HG03558 (cell line): ENCODE measurements around the gene RNF19B.
"Not testable (repeated sequence)": the region's sequence is repeated elsewhere in the genome, so short reads cannot be mapped to it uniquely, and the experiment has no call there.

Experiments used
- ATAC-seq: cut with Tn5 transposase; IDR thresholded peaks from one replicate; pipeline ENCODE4 v1.9.1; 2021; ENCODE audit warnings: moderate number of reproducible peaks; ENCODE audit not compliant: unreplicated experiment; ENCODE audit errors: extremely low read depth

Gene RNF19B

DNA sequence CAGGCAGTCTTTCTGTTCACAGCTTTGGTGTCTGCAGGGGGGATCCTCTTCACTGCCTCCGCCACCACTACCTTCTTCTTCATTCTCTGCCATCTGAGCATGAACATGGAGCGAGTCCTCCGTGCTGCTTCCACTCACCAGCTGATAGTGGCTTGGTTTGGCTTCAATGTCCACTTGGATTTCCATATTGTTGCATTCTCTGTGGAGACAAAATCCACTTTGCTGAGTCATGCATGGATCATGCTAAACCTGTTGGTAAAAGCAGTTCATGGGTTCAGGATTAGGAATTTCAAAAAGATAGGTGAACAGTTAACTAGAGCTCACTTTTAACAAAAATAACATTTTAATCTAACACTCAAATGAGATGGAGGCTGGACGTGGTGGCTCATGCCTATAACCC, 27.5 kb downstream of the RNF19B start:
- ATAC-seq = no peak

DNA sequence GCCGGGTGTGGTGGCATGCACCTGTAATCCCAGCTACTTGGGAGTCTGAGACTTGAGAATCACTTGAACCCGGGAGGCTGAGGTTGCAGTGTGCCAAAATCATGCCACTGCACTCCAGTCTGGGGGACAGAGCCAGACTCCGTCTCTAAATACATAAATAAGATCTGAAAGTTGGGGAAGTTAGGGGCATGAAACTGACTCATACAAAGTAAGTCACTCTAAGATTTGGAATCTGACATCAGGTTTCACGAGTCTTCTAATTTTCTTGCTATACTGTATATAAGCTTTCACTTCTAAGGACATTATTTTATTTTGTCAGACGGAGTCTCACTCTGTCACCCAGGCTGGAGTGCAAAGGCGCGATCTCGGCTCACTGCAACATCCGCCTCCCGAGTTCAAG, 30.1 kb downstream of the RNF19B start:
- ATAC-seq = no peak

DNA sequence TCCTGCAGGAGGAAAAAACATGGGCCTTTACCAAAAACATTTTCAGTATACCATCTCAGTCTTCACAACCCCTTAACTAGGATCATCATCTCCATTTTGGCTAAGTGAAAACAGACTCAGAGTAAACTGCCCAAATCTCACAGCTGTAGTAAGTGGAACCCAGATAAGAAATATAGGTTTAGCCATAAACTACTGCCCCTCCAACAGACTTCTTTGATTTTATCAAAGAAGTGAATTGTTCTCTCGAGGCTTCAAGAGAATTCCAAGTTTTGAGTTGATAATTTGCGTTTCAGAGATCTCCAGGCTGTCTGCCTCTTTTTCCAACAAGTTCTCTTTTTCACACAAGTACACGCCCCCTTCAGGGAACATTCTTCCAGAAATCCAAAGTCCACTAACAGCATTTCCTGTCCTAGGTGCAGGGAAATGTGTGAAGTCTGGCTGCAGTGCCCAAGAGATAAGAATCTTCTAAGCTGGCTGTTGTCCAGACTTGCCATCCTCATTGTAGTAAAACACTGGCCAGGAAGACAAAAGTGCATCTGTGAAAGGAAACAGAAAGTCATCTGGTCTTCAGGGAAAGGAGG, 30.8 kb downstream of the RNF19B start:
- ATAC-seq = no peak

DNA sequence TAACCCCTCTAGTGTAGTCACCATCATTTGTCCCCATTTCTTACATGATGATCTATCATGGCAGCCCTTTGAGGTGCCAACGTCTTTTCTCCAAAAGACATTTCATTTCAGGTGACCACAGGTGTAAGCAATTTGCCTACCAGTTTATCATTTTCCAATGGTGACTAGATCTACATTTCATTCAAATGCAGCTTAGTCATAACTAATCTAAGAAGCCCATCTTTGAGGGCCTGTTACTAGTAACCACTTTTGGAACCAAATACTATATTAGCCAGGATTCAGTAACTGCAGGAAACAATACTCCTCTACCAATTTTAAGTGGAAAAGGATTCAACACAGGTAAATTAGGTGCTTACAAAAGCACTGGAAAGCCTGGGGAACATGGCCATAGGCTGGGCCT, 32.8 kb downstream of the RNF19B start:
- ATAC-seq = no peak

DNA sequence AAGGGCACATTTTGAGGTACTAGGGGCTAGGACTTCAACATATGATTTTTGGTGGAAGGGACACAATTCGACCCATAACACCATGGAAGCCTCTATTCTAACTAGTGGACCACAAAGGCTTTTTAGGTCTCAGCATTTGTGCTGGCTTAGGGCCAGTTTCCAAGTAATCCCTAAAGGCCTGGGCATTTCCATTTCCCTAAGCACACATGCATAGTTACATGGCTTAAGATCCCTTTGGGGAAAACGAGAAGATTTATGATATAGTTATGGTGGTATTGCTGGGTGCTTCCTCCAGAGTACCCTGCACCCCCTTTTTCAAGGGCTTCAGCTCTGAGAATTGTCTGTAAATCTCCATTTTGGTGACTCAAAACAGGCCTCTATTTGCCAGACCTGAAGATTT, 35.2 kb downstream of the RNF19B start:
- no peak for ATAC-seq

DNA sequence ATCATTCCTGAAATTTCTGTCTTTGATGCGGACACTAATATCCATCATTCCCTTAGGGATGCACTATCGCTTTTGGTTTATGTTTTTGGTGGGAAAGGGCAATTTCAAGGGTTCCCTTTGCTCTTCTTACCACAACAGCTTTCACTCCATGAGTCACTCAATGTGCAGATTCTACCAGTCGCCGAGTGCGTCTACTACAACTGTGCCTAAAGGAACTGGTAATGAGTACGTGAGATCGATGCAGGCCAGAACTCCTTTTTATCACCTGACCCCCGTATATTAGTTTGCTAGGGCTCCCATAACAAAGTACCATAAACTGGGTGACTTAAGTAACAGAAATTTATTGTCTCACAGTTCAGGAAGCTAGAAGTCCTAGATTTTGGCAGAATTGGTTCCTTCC, 35.9 kb downstream of the RNF19B start:
- ATAC-seq = no peak

DNA sequence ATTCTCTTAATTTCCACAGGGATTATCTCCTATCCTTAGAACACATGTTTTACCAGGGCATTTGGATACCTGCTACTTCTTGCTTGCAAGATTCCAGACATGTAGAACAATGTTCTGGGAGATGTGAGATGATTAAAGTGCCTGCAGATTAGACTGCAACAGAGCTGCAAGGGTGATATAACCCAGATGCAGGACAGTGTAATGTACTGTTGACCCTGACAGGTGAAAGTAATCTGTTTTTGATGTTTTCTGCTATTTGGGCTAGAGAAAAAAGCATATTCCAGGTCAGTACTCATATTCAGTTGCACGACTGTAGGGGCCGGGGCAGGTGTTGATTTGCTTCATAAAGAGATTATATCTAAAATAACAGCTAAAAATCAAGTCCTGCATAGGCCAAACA, 36.3 kb downstream of the RNF19B start:
- no peak for ATAC-seq

DNA sequence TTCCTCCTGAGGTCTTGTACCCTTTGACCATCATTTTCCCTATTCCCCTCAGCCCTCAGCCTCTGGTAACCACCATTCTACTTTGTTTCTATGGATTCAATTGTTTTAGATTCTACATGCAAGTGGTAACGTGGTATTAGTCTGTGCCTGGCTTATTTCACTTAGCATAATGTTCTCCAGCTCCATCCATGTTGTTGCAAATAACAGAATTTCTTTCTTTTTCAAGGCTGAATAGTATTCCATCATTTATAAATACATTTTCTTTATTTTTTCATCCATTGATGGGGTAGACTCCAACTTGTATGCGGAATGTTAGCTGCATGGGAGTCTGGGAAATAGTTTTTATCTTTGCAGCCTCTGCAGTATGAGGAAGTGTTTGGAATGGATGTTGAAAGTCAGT, 37.2 kb downstream of the RNF19B start:
- ATAC-seq = no peak

DNA sequence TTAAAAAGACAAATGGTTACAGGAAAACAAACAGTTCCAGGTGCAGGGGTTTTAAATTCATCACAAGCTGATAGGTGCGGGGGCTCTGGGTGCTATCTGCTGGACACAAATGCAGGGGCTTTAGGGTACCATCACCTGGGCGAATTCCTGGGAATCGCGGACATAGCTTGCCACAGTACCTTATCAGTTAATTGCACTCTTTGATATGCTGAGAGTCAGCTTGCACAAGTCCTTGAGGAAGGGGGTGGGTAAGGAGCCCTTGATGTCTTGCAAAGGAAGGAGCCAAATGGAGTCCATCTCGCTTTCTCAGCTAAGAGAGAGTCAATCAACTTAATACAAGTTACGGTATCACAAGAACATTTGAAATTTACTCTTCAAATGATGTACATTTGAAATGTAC, 38.0 kb downstream of the RNF19B start:
- no peak for ATAC-seq

DNA sequence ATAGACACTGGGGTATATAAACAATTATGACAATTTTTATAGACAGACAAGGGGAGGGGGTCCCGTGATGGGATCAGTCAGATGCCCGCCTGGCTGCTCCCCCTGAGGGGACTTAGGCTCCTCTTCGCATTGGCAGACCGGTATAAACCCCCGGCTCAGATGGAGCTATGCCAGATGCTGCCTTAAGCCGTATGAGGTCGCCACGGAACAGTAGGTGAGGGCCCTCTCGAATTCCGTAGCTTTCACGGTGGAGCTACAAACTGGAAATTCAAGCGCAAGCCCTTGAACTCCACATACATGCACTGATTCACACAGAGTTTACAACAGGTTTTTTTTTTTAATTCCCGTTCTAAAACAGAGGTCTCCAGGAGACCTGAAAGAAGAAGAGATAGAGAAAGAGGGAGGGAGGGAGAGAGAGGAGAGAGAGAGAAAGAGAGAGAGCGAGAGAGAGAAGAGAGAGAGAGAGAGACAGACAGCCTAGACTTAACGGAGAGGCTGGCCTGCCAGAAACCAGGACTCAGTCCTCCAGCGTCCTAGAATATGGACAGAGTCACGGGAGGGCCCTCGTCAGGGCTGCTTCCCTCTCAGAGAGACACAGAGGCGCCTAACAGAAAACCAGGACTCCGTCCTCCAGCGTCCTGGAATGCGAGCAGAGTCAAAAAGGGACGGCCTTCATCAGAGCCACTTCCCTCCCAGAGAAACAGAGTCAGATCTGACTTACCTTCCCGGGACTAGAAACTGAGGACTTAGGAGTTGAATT, 39.0 kb downstream of the RNF19B start:
- no peak for ATAC-seq

DNA sequence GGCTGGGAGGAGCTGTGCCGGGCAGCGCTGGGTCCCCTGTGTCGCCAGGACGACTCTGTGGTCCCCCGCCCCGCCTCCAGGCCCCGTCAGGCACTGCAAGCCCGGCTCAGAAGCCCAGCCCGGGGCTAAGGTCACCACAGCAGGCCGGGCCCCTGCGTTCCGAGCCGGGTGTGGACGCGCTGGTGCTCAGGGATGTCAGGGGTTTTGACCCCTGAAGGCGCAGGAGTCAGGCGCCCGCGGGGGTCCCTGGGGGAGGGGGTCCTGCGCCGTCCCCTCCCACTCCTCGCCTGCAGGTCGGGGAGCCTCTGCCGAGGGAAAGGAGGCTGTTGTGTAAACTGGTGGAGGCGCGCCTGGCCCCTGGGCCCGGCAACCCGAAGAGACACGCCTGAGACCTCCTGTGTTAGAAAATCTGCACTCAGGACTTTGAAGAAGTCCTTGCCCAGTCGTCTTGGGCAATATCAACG, 39.7 kb downstream of the RNF19B start:
- ATAC-seq = no peak

DNA sequence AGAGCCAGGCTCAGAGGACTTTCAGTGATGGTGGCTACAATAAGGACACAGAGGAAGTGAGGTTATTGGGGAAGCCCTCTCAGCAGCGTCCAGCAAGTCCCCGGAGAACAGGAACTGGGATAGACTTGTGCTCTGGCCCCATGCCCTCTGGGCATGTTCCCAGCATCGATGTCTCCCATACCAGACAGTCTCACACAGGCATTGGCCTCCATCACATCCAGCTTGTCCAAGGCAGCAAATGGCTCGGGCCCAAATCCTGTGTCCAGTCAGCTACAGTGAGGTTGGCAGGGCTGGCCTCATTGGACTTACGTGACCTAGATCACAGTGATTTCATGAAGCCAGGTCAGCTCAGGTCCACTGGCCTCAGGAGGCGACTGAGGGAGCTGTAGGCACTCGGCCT, 43.8 kb downstream of the RNF19B start:
- no peak for ATAC-seq

DNA sequence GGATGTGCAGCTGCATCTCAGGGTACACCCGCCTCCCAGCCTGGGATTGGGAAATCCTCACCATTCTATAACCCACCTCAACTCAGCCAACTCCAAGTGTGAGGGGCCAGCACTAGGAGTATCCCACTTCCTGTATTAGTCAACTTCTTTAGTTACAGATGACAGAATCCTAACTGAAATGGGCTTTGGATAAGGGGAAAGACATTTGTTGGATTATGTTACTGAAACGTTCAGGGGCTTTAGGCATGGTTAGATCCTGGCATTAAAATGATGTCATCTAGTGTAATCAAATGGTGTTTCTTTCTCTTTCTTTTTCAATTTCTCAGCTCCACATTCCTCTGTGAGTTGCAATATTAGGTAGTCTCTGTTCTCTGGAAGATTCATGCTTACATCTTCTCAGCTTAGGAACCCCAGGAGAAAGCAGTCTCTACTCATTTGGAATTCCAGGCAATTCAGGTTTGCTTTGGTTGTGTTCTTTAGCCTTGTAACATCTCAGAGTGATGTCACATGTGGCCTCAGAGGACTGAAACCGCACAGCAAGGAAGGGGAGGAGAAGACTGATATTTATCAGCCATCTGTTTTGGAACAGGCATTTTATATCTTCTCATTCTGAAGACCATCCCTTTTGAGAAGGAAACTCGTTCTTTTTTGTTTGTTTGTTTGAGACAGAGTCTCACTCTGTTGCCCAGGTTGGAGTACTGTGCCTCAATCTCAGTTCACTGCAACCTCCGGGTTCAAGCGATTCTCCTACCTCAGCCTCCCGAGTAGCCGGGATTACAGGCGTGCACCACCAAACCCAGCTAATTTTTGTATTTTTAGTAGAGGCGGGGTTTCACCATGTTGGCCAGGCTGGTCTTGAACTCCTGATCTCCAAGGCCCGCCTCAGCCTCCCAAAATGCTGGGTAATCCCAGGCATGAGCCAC, 44.5 kb downstream of the RNF19B start:
- no peak for ATAC-seq

DNA sequence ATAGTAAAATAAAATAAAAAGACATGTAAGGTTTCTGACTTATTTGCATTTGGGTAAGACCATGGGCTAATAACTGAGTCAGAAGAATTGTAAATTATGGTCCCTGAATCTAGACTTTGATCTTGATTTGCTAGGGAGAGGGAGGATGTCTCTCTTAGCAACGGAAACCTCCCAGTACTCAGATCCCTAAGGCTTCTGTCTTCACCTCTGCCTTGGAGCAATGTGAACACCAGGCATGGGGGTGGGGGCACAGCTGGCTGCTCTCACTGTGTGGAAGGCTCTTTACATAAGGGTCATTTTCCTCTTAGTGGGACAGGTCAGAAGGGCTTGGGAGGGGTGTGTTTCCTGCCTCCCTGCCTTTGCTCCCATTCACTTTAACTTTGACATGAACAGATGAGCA, 46.4 kb downstream of the RNF19B start:
- ATAC-seq = no peak

DNA sequence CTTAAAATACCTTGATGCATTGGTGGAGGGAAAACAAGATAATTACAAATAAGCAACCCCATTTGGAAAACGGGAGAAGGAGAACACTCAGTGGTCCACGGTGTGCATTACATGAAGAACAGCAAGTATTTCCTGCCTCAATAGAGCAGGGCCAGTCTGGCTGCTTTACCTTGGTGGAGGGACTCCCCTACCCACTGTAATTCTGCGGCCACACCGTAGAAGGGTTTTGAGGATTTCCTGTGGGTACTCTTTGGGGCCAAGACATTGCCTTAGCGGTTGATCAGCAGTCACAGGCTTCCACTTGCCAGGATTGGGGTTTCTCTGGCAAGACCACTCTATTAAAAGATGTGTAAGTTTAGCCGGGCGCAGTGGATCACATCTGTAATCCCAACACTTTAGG, 47.1 kb downstream of the RNF19B start:
- no peak for ATAC-seq

DNA sequence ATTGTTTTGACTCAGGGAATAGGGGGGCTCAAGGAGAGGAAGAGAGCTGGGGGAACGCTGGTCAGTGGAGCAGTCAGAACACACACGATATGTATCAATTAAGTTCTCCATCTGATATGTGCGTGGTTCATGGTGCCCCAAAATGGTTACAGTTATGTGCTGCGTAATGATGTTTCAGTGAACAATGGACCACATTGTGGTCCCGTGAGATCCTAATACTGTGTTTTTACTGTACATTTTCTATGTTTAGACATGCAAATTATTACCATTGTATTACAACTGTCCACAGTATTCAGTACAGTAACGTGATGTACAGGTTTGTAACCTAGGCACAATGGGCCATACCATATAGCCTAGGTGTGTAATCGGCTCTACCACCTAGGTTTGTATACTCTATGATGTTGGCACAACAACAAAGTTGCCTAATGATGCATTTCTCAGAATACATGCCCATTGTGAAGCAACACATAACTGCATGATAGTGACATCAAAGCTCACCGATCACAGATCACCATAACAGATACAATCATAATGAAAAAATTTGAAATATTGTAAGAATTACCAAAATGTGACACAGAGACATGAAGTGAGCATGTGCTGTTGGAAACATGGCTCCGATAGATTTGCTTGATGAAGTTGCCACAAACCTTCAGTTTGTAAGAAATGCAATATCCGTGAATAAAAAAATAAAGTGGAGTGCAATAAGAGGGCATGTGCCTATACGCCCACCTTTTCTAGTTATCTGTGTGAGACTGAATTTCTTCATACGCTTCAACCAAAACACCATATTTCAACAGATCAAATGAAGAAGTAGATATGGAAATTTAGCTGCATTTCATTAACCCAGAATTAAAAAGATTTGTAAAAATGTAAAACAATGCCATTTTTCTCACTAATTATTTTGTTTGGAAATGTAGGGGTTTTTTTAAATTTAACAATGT, 48.6 kb downstream of the RNF19B start:
- ATAC-seq = no peak

DNA sequence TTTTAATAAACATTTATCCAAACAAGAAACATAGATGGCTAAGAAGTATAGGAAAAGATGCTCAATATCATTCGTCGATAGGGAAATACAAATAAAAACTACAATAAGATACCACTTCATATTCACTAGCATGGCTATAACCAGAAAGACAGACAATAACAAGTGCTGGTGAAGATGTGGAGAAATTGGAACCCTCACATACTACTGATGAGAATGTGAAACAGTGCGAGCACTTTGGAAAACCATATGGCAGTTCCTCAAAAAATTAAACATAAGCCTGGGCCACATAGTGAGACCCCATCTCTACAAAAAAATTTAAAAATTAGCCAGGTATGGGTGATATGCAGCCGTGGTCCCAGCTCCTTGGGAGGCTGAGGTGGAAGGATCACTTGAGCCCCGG, 54.3 kb downstream of the RNF19B start:
- ATAC-seq = no peak

DNA sequence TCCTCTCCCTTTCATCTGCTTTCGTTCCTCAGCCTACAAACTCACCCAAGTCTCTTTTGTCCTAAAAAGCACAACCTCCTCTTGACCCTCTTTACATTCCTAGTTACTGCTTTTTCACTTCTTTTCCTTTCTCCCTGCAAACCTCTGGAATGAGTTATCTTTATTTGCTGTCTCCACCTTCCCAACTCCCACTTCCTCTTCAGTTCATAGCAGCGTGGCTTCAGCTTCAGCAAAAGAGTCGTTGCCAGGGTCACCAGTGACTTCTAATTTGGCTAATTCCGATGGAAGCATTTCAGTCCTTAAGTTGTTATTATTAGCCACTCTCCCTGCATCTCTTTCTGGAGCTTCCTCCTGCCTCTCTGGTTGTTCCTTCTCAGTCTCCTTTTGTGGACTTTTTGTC, 57.2 kb downstream of the RNF19B start:
- ATAC-seq = no peak

DNA sequence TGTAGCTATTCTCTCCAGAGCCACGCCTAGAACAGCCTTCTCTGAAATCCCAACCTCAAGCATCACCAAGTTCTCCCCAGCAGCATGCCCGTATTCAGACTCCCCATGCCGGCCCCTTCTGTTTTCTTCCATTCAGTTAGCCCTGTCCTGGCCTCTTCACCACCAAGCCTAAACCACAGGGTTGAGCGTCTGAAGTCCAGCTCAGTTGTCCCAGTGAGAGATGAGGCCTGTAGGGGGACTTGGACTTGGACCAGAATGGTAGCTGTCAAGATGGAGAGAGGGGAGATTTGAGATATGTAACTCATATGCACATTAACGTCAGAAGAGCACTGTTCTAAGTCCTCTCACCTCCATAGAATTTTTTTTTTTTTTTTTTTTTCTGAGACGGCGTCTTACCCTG, 58.0 kb downstream of the RNF19B start:
- no peak for ATAC-seq

DNA sequence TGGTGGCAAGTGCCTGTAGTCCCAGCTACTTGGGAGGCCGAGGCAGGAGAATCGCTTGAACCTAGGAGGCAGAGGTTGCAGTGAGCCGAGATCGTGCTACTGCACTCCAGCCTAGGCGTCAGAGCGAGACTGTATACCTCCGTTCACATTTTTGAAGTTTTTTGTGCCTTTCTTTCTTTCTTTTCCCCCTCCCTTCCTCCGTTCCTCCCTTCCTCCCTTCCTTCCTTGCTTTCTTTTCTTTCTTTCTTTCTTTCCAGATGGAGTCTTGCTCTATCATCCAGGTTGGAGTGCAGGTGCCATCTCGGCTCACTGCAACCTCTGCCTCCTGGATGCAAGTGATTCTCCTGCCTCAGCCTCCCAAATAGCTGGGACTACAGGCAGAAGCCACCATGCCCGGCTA, 59.0 kb downstream of the RNF19B start:
- not testable (repeated sequence) for ATAC-seq
